ENCODE data around the gene FKRP. TPM values are rescaled to one million over a fixed set of nuclear protein-coding genes. Genes with fewer than 3 reads are reported as not detected.

FKRP gene
- total and polyA plus RNA-seq, 2 donors (not counting 1 experiment from before 2014, with no cell fraction given): 11.8 to 12.2 TPM

DNA sequence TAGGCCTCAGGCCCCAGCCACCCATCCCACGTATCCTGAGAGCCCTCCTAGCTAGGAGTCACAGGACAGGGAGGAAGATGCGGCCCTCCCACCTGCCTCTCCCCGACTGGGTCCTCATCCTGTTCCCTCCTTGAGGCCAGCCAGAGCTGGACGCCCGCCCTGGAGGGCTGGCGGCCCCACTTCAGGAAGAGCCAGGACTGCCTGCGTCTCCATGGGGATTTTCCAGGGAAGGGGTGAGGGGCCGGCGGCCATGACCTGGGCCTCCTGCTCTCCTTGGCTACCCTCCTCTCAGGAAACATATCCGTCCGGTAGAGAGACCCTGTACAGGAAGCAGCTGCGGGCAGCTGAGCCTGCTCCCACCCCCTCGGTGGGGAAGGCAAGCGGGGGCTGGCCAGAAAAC is 17.6 kb upstream of the FKRP start:
- no peak overlapping the region for H3K4me2 ChIP-seq (ENCODE audit: extremely low read depth, insufficient read depth, low read length)
- peaks cover 62% of the 10 kb centered on the region for H3K36me3 ChIP-seq (ENCODE audit: control insufficient read depth, insufficient read depth, low read length)
- no peak overlapping the region for H3K27ac ChIP-seq (ENCODE audit: insufficient read depth, low read length)
- no peaks in the 10 kb centered on the region for H3K9me3 ChIP-seq (ENCODE audit: control insufficient read depth, insufficient read depth, low read depth, low read length)
- peaks cover 28% of the 10 kb centered on the region for H3K79me2 ChIP-seq (ENCODE audit: control insufficient read depth, insufficient read depth, low read length)
- no peak for DNase-seq (ENCODE audit: low read depth in 2 of 2)
- H3K27me3 ChIP-seq (ENCODE audit: control insufficient read depth, insufficient read depth, low read length): no peaks in the 10 kb centered on the region
- peaks cover 12% of the 10 kb centered on the region for H3K4me1 ChIP-seq (ENCODE audit: control insufficient read depth, extremely low read depth, insufficient read depth, low read length)
- no peak overlapping the region for H2AFZ ChIP-seq (ENCODE audit: low read length)
- no peak overlapping the region for H3K9ac ChIP-seq (ENCODE audit: insufficient read depth, low read length)
- H4K20me1 ChIP-seq (ENCODE audit: control insufficient read depth, extremely low read depth, insufficient read depth, low read length): no peaks in the 10 kb centered on the region
- H3K4me3 ChIP-seq (replicated peaks in 1 of 4; ENCODE audit: control extremely low read depth in 1 of 4, insufficient read depth in 1 of 4, low read depth in 3 of 4, low read length in 4 of 4): no peak overlapping the region
- TF ChIP-seq EZH2 (IDR thresholded peaks at IDR 0.05; ENCODE audit: low read length, missing control alignments): no peak
- TF ChIP-seq, protein P1, sequence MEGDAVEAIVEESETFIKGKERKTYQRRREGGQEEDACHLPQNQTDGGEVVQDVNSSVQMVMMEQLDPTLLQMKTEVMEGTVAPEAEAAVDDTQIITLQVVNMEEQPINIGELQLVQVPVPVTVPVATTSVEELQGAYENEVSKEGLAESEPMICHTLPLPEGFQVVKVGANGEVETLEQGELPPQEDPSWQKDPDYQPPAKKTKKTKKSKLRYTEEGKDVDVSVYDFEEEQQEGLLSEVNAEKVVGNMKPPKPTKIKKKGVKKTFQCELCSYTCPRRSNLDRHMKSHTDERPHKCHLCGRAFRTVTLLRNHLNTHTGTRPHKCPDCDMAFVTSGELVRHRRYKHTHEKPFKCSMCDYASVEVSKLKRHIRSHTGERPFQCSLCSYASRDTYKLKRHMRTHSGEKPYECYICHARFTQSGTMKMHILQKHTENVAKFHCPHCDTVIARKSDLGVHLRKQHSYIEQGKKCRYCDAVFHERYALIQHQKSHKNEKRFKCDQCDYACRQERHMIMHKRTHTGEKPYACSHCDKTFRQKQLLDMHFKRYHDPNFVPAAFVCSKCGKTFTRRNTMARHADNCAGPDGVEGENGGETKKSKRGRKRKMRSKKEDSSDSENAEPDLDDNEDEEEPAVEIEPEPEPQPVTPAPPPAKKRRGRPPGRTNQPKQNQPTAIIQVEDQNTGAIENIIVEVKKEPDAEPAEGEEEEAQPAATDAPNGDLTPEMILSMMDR (conservative IDR thresholded peaks at IDR 0.05 in 1 of 2, IDR thresholded peaks at IDR 0.05 in 1 of 2; ENCODE audit: low read depth in 1 of 2, low read length in 2 of 2): no peak

DNA sequence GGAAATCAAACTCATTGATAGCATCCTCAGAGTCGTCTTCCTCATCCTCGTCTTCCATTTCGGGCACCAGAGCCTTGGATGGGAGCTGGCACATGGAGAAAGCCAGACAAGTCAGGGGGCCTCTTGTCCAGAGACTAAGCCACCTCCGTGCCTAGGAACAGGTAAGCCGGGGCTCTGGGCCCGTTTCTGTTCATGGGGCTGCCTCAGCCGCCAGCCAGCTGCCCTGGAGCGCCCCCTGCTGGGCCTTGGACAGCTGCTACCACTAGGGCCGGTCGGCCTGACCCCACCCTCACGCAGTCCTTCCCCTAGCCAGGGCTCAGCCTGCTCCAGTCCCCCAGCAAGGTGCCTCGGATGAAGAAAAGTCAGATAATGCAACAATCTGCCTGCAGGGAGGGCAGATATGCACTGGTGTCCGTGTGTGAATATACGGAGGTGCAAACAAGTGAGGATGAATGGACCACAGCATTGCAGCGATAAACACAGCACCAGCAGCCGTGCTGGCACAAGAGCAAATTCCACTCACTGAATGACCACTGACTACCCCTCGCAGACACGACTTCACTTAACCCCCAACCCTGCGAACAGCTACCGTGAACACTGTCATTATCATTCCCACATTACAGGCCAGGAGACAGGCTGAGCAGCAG is 17.0 kb upstream of the FKRP start:
- Histone ChIP-seq H3K79me2 (ENCODE audit: control insufficient read depth, insufficient read depth, low read length) (peaks cover 31% of the 10 kb centered on the region), H2AFZ (ENCODE audit: low read length) (no peak overlapping the region), H3K4me2 (ENCODE audit: extremely low read depth, insufficient read depth, low read length) (no peak overlapping the region), H3K4me3 (replicated peaks in 1 of 4; ENCODE audit: control extremely low read depth in 1 of 4, insufficient read depth in 1 of 4, low read depth in 3 of 4, low read length in 4 of 4) (no peak overlapping the region), H3K36me3 (ENCODE audit: control insufficient read depth, insufficient read depth, low read length) (peaks cover 63% of the 10 kb centered on the region), H4K20me1 (ENCODE audit: control insufficient read depth, extremely low read depth, insufficient read depth, low read length) (no peaks in the 10 kb centered on the region), H3K27ac (ENCODE audit: insufficient read depth, low read length) (no peak overlapping the region), H3K27me3 (ENCODE audit: control insufficient read depth, insufficient read depth, low read length) (no peaks in the 10 kb centered on the region), H3K9me3 (ENCODE audit: control insufficient read depth, insufficient read depth, low read depth, low read length) (no peaks in the 10 kb centered on the region), H3K4me1 (ENCODE audit: control insufficient read depth, extremely low read depth, insufficient read depth, low read length) (peaks cover 12% of the 10 kb centered on the region), H3K9ac (ENCODE audit: insufficient read depth, low read length) (no peak overlapping the region)
- TF ChIP-seq, protein P1 (conservative IDR thresholded peaks at IDR 0.05 in 1 of 2, IDR thresholded peaks at IDR 0.05 in 1 of 2; ENCODE audit: low read depth in 1 of 2, low read length in 2 of 2): peak; percentile 77 to 90
- no peak for TF ChIP-seq EZH2 (IDR thresholded peaks at IDR 0.05; ENCODE audit: low read length, missing control alignments)
- peak; percentile 35 to 55 for DNase-seq (ENCODE audit: low read depth in 2 of 2)

DNA sequence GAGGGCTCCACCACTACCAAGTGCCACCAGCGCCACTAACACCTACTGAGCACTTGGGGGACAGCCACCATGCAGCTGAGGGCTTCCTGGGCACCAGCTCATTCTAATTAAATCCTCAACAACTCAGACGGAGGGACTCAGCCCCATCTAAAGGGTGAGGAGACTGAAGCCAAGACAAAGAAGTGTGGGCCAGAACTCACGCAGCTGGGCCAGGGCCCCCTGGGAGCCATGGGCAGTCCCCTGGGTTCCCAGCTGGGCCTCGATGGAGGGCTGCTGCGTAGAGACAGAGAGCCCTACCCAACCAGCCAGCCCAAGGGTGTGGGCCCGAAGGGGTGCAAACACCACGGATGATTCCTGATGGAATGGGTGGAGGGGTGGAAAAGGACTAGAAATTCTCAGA is 16.2 kb upstream of the FKRP start:
- H2AFZ ChIP-seq (ENCODE audit: low read length): no peak overlapping the region
- no peaks in the 10 kb centered on the region for H4K20me1 ChIP-seq (ENCODE audit: control insufficient read depth, extremely low read depth, insufficient read depth, low read length)
- H3K27me3 ChIP-seq (ENCODE audit: control insufficient read depth, insufficient read depth, low read length): no peaks in the 10 kb centered on the region
- H3K4me1 ChIP-seq (ENCODE audit: control insufficient read depth, extremely low read depth, insufficient read depth, low read length): peaks cover 12% of the 10 kb centered on the region
- H3K4me3 ChIP-seq (replicated peaks in 1 of 4; ENCODE audit: control extremely low read depth in 1 of 4, insufficient read depth in 1 of 4, low read depth in 3 of 4, low read length in 4 of 4): no peak overlapping the region
- no peak for DNase-seq (ENCODE audit: low read depth in 2 of 2)
- H3K27ac ChIP-seq (ENCODE audit: insufficient read depth, low read length): no peak overlapping the region
- H3K9ac ChIP-seq (ENCODE audit: insufficient read depth, low read length): no peak overlapping the region
- no peaks in the 10 kb centered on the region for H3K9me3 ChIP-seq (ENCODE audit: control insufficient read depth, insufficient read depth, low read depth, low read length)
- H3K36me3 ChIP-seq (ENCODE audit: control insufficient read depth, insufficient read depth, low read length): peaks cover 60% of the 10 kb centered on the region
- H3K4me2 ChIP-seq (ENCODE audit: extremely low read depth, insufficient read depth, low read length): no peak overlapping the region
- TF ChIP-seq, protein P1 (conservative IDR thresholded peaks at IDR 0.05 in 1 of 2, IDR thresholded peaks at IDR 0.05 in 1 of 2; ENCODE audit: low read depth in 1 of 2, low read length in 2 of 2): no peak
- no peak for TF ChIP-seq EZH2 (IDR thresholded peaks at IDR 0.05; ENCODE audit: low read length, missing control alignments)
- peaks cover 34% of the 10 kb centered on the region for H3K79me2 ChIP-seq (ENCODE audit: control insufficient read depth, insufficient read depth, low read length)
